Astrocyte of the cerebellum (primary cell): ENCODE data around the gene C1RL.

Experiments
- DNase-seq: peaks from one replicate; pipeline ENCODE4 v3.0.0-alpha.2; 2011; ENCODE audit warnings: low read depth
- H3K4me3 ChIP-seq: 2 replicates; pipeline ENCODE4 v1.5.1; 2011; ENCODE audit warnings: mild to moderate bottlenecking, low read depth, low read length, moderate library complexity
- CTCF ChIP-seq: IDR thresholded peaks from 2 replicates; pipeline ENCODE4 v1.5.1; 2012; ENCODE audit warnings: low read length, low read depth, moderate library complexity, mild to moderate bottlenecking; ENCODE audit errors: missing control alignments
- in situ Hi-C: cut with HindIII; loops from 2 replicates; pipeline ENCODE4 v1.10.0; 2017; ENCODE audit warnings: low sequenced_read_pairs

The C1RL gene

GRCh38 chr12:7116916-7117315, 7.9 kb upstream of the C1RL start:
- no peak for TF ChIP-seq CTCF
- H3K4me3 ChIP-seq: no peak overlapping the region
- DNase-seq: no peak
- in situ Hi-C loops: no loop called here

- H3K4me3 ChIP-seq: no peak overlapping the region
- no peak for TF ChIP-seq CTCF
- in situ Hi-C loops: no loop called here
- no peak for DNase-seq
Observed at GRCh38 chr12:7116196-7116595, 7.2 kb upstream of the C1RL start.

- in situ Hi-C loops: no loop called here
- no peak for DNase-seq
- no peak for TF ChIP-seq CTCF
- no peak overlapping the region for H3K4me3 ChIP-seq
Observed at GRCh38 chr12:7114851-7115250, 5.8 kb upstream of the C1RL start.

DNA sequence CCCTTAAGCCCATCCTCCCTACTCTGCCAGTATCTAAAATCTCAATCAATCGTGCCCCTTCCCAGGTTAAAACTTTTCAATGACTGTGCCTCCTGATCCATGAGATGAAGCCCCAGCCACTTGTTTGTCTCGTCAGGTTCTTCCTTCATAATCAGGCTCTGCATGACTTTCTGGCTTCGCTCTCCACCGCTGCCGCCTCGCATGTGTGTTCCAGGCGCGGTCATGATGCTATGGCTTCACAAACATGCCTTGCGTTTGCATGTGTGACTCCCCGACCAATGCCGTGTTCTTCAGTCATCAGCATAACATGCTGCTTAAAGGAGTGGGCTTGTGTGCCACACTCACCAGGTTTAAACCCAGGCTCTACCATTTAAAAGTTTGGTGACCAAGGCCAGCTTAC, 5.0 kb upstream of the C1RL start:
- TF ChIP-seq CTCF: no peak
- in situ Hi-C loops: no loop called here
- DNase-seq: no peak

GRCh38 chr12:7113389-7113871, 4.4 kb upstream of the C1RL start:
- H3K4me3 ChIP-seq: no peak overlapping the region
- no peak for DNase-seq
- in situ Hi-C loops: no loop called here
- peak; percentile 86 for TF ChIP-seq CTCF

More for the DNA sequence above, 5.0 kb upstream of the C1RL start:
- H3K4me3 ChIP-seq: no peak overlapping the region

DNA sequence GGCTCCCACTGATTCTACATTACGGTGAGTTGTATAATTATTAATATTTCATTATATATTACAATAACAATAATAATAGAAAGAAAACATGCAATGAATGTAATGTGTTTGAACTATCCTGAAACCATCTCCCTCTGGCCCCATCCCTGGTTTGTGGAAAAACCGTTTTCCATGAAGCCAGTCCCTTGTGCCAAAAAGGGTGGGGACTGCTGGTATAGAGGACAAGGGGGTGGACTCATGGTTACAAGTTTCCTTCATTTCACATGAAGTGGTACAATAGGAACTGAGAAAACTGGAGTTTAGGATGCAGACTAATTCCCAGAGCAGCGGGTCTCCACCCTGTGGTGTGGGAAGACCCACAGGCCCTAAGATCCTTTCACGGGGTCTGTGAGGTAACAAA, 3.0 kb upstream of the C1RL start:
- H3K4me3 ChIP-seq: no peak overlapping the region
- in situ Hi-C loops: no loop called here
- TF ChIP-seq CTCF: no peak
- DNase-seq: no peak

GRCh38 chr12:7110661-7111060, 1.6 kb upstream of the C1RL start:
- no peak for TF ChIP-seq CTCF
- DNase-seq: no peak
- in situ Hi-C loops: no loop called here
- H3K4me3 ChIP-seq: no peak overlapping the region
